Activated naive CD8-positive, alpha-beta T cell (primary cell): ENCODE results near the gene TUBGCP6.

ENCODE experiments used
- H3K27ac Mint-ChIP-seq: one replicate; pipeline ENCODE4 v1.8.0; 2021; ENCODE audit warnings: mixed read lengths
- H3K27me3 Mint-ChIP-seq: one replicate; pipeline ENCODE4 v1.8.0; 2021; ENCODE audit warnings: mixed read lengths
- H3K36me3 Mint-ChIP-seq: one replicate; pipeline ENCODE4 v1.8.0; 2021; ENCODE audit warnings: mixed read lengths
- H3K4me1 Mint-ChIP-seq: one replicate; pipeline ENCODE4 v1.8.0; 2021; ENCODE audit warnings: low read depth, mixed read lengths
- H3K4me3 Mint-ChIP-seq: one replicate; pipeline ENCODE4 v1.8.0; 2021; ENCODE audit warnings: mild to moderate bottlenecking, mixed read lengths
- H3K9me3 Mint-ChIP-seq: one replicate; pipeline ENCODE4 v1.8.0; 2021; ENCODE audit warnings: low read depth, mixed read lengths

Gene TUBGCP6

GRCh38 chr22:50177537-50178470, 67.0 kb downstream of the TUBGCP6 start:
- no peak overlapping the region for H3K4me3 Mint-ChIP-seq
- H3K27me3 Mint-ChIP-seq, result peaks cover 6% of the 10 kb centered on the region
- H3K9me3 Mint-ChIP-seq, result no peaks in the 10 kb centered on the region

GRCh38 chr22:50176850-50177536, 67.8 kb downstream of the TUBGCP6 start:
- H3K36me3 Mint-ChIP-seq, result no peaks in the 10 kb centered on the region
- H3K27me3 Mint-ChIP-seq, result peaks cover 6% of the 10 kb centered on the region
- no peaks in the 10 kb centered on the region for H3K9me3 Mint-ChIP-seq
- no peak overlapping the region for H3K4me3 Mint-ChIP-seq
- H3K4me1 Mint-ChIP-seq, result peaks cover 4% of the 10 kb centered on the region
- no peak overlapping the region for H3K27ac Mint-ChIP-seq

More at GRCh38 chr22:50177537-50178470, 67.0 kb downstream of the TUBGCP6 start:
- H3K4me1 Mint-ChIP-seq, result peaks cover 4% of the 10 kb centered on the region
- H3K36me3 Mint-ChIP-seq, result no peaks in the 10 kb centered on the region
- no peak overlapping the region for H3K27ac Mint-ChIP-seq

GRCh38 chr22:50175921-50176849, 68.6 kb downstream of the TUBGCP6 start:
- Mint-ChIP-seq H3K4me3 (no peak overlapping the region), H3K27me3 (peaks cover 6% of the 10 kb centered on the region), H3K4me1 (peaks cover 4% of the 10 kb centered on the region), H3K36me3 (no peaks in the 10 kb centered on the region), H3K27ac (no peak overlapping the region), H3K9me3 (no peaks in the 10 kb centered on the region)

- no peak overlapping the region for H3K4me3 Mint-ChIP-seq
- peaks cover 4% of the 10 kb centered on the region for H3K4me1 Mint-ChIP-seq
- no peaks in the 10 kb centered on the region for H3K9me3 Mint-ChIP-seq
- peaks cover 8% of the 10 kb centered on the region for H3K27me3 Mint-ChIP-seq
- no peaks in the 10 kb centered on the region for H3K36me3 Mint-ChIP-seq
- no peak overlapping the region for H3K27ac Mint-ChIP-seq
Measured at GRCh38 chr22:50175191-50175461, 69.7 kb downstream of the TUBGCP6 start.

- Mint-ChIP-seq H3K27ac (no peak overlapping the region), H3K4me3 (no peak overlapping the region), H3K27me3 (peaks cover 5% of the 10 kb centered on the region), H3K4me1 (peaks cover 1% of the 10 kb centered on the region), H3K36me3 (no peaks in the 10 kb centered on the region), H3K9me3 (no peaks in the 10 kb centered on the region)
Measured at GRCh38 chr22:50174382-50175190, 70.2 kb downstream of the TUBGCP6 start.

GRCh38 chr22:50173983-50174355, 70.9 kb downstream of the TUBGCP6 start:
- Mint-ChIP-seq H3K9me3 (no peaks in the 10 kb centered on the region), H3K4me1 (peaks cover 2% of the 10 kb centered on the region), H3K4me3 (no peak overlapping the region)

GRCh38 chr22:50173311-50173982, 71.4 kb downstream of the TUBGCP6 start:
- Mint-ChIP-seq H3K9me3 (no peaks in the 10 kb centered on the region), H3K27ac (no peak overlapping the region), H3K27me3 (peaks cover 9% of the 10 kb centered on the region), H3K36me3 (no peaks in the 10 kb centered on the region), H3K4me1 (peaks cover 5% of the 10 kb centered on the region), H3K4me3 (no peak overlapping the region)

More at GRCh38 chr22:50173983-50174355, 70.9 kb downstream of the TUBGCP6 start:
- H3K27ac Mint-ChIP-seq, result no peak overlapping the region
- H3K27me3 Mint-ChIP-seq, result peaks cover 6% of the 10 kb centered on the region
- H3K36me3 Mint-ChIP-seq, result no peaks in the 10 kb centered on the region

- peak overlapping the region; percentile 23 for H3K4me3 Mint-ChIP-seq
- H3K27ac Mint-ChIP-seq, result no peak overlapping the region
- no peaks in the 10 kb centered on the region for H3K36me3 Mint-ChIP-seq
- H3K9me3 Mint-ChIP-seq, result no peaks in the 10 kb centered on the region
- peaks cover 8% of the 10 kb centered on the region for H3K27me3 Mint-ChIP-seq
- H3K4me1 Mint-ChIP-seq, result peaks cover 5% of the 10 kb centered on the region
Measured at GRCh38 chr22:50171965-50172421, 72.8 kb downstream of the TUBGCP6 start.

GRCh38 chr22:50171319-50171964, 73.4 kb downstream of the TUBGCP6 start:
- peaks cover 7% of the 10 kb centered on the region for H3K27me3 Mint-ChIP-seq
- H3K36me3 Mint-ChIP-seq, result no peaks in the 10 kb centered on the region
- no peaks in the 10 kb centered on the region for H3K9me3 Mint-ChIP-seq
- H3K4me3 Mint-ChIP-seq, result peak overlapping the region; percentile 79
- H3K27ac Mint-ChIP-seq, result peak overlapping the region; percentile 70
- peaks cover 5% of the 10 kb centered on the region for H3K4me1 Mint-ChIP-seq

- no peaks in the 10 kb centered on the region for H3K36me3 Mint-ChIP-seq
- peaks cover 7% of the 10 kb centered on the region for H3K27me3 Mint-ChIP-seq
- peak within 1 kb of the TSS; percentile 79 for H3K4me3 Mint-ChIP-seq
- H3K9me3 Mint-ChIP-seq, result no peaks in the 10 kb centered on the region
- H3K27ac Mint-ChIP-seq, result peak within 1 kb of the TSS; percentile 70
- peaks cover 5% of the 10 kb centered on the region for H3K4me1 Mint-ChIP-seq
Measured at GRCh38 chr22:50170453-50171318, 74.1 kb downstream of the TUBGCP6 start, which contains the start of gene PANX2. PANX2 (plus strand) TSS chr22:50170731; CDS start chr22:50170731, 0 bp downstream.

- Mint-ChIP-seq H3K27ac (no peak overlapping the region), H3K4me3 (peak overlapping the region; percentile 70), H3K9me3 (no peaks in the 10 kb centered on the region), H3K4me1 (peaks cover 5% of the 10 kb centered on the region), H3K27me3 (peaks cover 7% of the 10 kb centered on the region), H3K36me3 (no peaks in the 10 kb centered on the region)
Measured at GRCh38 chr22:50169774-50170341, 75.0 kb downstream of the TUBGCP6 start.

- peak overlapping the region; percentile 46 for H3K27ac Mint-ChIP-seq
- no peaks in the 10 kb centered on the region for H3K36me3 Mint-ChIP-seq
- H3K4me3 Mint-ChIP-seq, result peak overlapping the region; percentile 67
- H3K27me3 Mint-ChIP-seq, result peaks cover 7% of the 10 kb centered on the region
- no peaks in the 10 kb centered on the region for H3K9me3 Mint-ChIP-seq
- peaks cover 5% of the 10 kb centered on the region for H3K4me1 Mint-ChIP-seq
Measured at GRCh38 chr22:50169181-50169759, 75.6 kb downstream of the TUBGCP6 start.
